ENCODE measurements around the gene ATP6V0B.

ATP6V0B gene

DNA sequence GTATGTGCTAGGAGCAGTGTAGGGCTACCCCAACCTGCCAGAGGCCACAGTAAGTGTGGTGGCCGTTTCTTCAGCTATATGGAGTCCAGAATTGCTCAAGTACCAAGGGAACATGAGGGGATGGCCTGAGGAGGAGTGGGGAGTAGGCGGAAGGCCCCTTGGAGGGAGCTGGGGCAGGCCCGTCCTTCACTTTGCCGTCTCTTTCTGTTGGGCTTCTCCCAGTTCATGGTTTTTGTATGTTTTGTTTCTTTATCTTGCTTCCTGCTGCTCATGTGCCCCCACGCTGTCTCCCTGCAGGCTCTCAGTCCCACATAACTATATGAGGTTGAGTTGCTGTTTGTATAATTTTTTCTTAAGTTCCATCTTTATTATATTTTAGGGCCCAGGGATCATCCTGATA is 10.9 kb upstream of the ATP6V0B start:
- in situ Hi-C loops (cut with HindIII; ENCODE audit: low sequenced_read_pairs), result no loop called here

- in situ Hi-C loops (cut with HindIII; ENCODE audit: low sequenced_read_pairs), result no loop called here
Measured at GRCh38 chr1:43965316-43965715, 9.4 kb upstream of the ATP6V0B start.

- in situ Hi-C loops (cut with HindIII; ENCODE audit: low sequenced_read_pairs), result no loop called here
Measured at GRCh38 chr1:43968348-43968948, 6.3 kb upstream of the ATP6V0B start.

DNA sequence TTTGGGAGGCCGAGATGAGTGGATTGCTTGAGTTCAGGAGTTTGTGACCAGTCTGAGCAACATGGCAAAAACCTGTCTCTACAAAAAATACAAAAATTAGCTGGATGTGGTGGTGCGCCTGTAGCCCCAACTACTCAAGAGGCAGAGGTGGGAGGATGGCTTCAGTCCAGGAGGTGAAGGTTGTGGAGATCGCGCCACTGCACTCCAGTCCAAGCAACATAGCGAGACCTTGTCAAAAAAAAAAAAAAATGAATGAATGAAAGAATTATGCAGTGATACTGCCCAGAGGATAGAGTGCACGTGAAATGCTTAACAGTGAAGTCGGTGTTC is 5.4 kb upstream of the ATP6V0B start:
- in situ Hi-C loops (cut with HindIII; ENCODE audit: low sequenced_read_pairs), result no loop called here

GRCh38 chr1:43969746-43970466 is 4.9 kb upstream of the ATP6V0B start, which contains the start of gene DPH2:
DPH2 (plus strand) TSS chr1:43970010; CDS start chr1:43970176, 166 bp downstream.
- in situ Hi-C loops (cut with HindIII; ENCODE audit: low sequenced_read_pairs), result loop anchor here (5.0 kb wide), 2 partner anchors 33 to 57 kb away; no protein-coding TSS in a partner anchor

DNA sequence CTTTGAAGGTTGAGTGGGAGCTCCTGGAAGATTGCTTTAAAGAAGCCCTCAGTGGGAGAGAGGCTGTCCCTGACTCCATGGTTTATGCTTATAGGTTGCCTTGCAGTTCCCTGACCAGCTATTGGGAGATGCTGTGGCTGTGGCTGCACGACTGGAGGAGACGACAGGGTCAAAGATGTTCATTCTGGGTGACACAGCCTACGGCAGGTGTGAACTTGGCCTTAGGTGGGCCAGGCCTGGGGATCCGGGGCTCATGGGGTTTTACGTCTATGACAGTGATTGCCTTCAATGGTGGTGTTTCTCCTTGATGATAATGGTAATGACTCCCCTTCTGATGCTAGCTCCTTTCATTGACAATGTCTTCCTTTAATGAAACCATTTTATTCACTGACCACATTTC is 4.3 kb upstream of the ATP6V0B start:
- in situ Hi-C loops (cut with HindIII; ENCODE audit: low sequenced_read_pairs), result loop anchor here (5.0 kb wide), 2 partner anchors 33 to 57 kb away; no protein-coding TSS in a partner anchor

GRCh38 chr1:43970911-43971310 is 3.8 kb upstream of the ATP6V0B start:
- in situ Hi-C loops (cut with HindIII; ENCODE audit: low sequenced_read_pairs), result loop anchor here (5.0 kb wide), 2 partner anchors 34 to 56 kb away; no protein-coding TSS in a partner anchor

DNA sequence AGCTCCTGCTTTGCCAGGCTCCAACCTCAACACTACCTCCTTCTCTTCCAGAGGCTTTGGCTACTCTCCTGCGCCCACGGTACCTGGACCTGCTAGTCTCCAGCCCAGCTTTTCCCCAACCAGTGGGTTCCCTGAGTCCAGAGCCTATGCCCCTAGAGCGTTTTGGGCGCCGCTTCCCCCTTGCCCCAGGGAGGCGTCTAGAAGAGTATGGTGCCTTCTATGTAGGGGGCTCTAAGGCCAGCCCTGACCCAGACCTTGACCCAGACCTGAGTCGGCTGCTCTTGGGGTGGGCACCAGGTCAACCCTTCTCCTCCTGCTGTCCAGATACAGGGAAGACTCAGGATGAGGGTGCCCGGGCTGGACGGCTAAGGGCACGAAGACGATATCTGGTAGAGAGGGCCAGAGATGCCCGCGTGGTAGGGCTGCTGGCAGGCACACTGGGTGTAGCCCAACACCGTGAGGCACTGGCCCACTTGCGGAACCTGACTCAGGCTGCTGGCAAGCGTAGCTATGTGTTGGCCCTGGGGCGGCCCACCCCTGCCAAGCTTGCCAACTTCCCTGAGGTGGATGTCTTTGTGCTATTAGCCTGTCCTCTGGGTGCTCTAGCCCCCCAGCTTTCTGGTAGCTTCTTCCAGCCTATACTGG is 3.3 kb upstream of the ATP6V0B start:
- in situ Hi-C loops (cut with HindIII; ENCODE audit: low sequenced_read_pairs), result loop anchor here (5.0 kb wide), 2 partner anchors 34 to 56 kb away; no protein-coding TSS in a partner anchor

DNA sequence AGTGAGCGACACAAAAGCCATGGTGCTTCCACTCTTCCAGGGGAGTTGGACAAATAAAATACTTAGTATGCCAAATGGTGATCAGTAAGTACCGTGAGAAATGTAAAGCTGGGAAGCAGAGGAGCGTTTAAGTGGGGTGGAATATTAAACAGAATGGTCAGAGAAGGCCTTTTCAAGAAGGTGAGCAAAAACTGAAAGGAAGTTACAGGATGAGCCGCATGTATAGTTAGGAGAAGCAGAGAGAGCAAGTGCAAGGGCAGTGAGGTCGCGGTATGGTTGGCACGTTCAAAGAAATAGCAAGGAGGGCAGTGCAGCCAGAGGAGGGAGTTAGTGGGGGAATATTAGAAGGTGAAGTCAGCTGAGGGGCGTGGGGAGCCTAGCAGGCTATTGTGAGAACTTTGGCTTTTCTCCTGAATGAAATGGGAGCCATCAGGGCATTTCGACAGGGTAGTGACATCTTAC is 748 bp upstream of the ATP6V0B start:
- in situ Hi-C loops (cut with HindIII; ENCODE audit: low sequenced_read_pairs), result loop anchor here (5.0 kb wide), 2 partner anchors 37 to 53 kb away; no protein-coding TSS in a partner anchor

DNA sequence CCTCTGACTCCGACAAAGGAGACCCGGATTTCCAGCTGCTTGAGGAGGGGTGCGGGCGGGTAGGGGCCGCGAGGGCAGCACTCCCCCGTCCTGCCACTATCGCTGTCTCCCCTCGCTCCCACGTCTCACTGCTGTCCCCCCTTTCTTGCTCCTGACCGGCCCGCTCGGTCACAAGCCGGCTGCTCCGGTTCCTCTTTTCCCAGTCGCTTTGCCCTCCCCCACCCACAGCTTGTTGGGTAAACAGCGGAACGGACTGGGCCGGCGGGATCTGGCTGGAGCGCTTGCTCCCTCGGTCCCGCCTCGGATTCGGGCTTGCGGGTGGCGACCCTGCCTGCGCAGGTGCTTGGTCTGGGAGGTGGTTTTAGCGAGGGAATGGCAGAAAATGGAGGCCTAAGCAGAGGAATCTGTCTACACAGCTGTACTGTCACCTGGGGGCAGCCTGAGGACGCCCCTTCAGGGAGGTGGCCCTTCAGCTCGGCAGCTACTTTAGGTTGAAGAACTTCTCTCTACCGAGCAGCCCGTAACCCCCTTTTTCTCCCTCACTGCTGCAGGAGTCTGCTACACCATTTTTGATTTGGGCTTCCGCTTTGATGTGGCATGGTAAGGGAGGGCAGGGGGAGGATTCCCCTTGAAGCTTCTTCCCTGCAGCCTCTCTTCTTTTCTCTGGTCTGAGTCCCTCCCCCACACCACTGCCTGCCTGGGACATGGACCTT is 645 bp downstream of the ATP6V0B start:
- in situ Hi-C loops (cut with HindIII; ENCODE audit: low sequenced_read_pairs), result no loop called here

DNA sequence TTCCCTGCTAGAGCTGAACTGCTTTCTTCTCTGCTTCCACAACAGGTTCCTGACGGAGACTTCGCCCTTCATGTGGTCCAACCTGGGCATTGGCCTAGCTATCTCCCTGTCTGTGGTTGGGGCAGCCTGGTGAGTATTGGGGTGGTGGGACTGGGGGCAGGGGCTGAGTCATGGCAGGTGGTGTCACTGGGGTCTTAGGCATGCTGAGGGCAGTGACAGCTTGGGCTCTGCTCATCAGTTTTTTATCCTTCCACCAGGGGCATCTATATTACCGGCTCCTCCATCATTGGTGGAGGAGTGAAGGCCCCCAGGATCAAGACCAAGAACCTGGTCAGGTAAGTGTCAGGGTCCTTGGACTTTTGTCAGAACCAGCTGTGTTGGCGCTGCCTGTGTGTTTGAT is 1.3 kb downstream of the ATP6V0B start:
- in situ Hi-C loops (cut with HindIII; ENCODE audit: low sequenced_read_pairs), result no loop called here

GRCh38 chr1:43976890-43977289 is 2.1 kb downstream of the ATP6V0B start:
- in situ Hi-C loops (cut with HindIII; ENCODE audit: low sequenced_read_pairs), result no loop called here

DNA sequence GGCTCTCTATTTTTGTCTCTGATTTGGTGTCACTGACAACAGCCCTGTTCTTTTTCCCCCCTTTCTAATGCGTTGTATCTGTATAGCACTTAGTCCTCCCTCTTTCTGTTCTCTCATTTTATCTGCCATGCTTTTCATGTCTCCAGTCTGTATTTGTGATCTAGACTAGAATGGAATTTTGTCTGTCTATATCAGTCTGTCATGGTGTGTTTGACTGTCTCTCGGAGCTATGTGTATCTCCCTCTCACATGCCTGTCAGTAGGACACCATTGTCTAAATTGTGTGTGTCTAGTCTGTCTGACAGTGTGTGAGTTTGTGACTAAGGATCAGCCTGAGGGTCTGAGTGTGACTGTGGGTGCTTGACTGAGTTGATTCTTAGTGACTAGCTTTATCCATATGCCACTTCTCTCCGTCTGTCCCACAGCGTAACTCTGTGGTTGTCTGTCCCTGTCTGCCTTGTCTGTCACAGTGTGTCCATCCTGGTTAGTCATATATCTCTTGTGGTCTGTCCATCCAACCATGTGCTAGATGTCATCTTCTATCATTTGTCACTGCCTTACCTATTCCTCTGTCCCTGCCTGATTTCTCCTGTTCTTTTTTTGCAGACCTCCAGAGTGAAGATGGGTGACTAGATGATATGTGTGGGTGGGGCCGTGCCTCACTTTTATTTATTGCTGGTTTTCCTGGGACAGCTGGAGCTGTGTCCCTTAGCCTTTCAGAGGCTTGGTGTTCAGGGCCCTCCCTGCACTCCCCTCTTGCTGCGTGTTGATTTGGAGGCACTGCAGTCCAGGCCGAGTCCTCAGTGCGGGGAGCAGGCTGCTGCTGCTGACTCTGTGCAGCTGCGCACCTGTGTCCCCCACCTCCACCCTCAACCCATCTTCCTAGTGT is 2.9 kb downstream of the ATP6V0B start:
- in situ Hi-C loops (cut with HindIII; ENCODE audit: low sequenced_read_pairs), result no loop called here

GRCh38 chr1:43978264-43978550 is 3.4 kb downstream of the ATP6V0B start:
- in situ Hi-C loops (cut with HindIII; ENCODE audit: low sequenced_read_pairs), result no loop called here

- in situ Hi-C loops (cut with HindIII; ENCODE audit: low sequenced_read_pairs), result no loop called here
Measured at GRCh38 chr1:43978551-43979260, 3.9 kb downstream of the ATP6V0B start, which contains the start of gene B4GALT2. B4GALT2 (plus strand) TSS chr1:43979210; CDS start chr1:43981161, 1,951 bp downstream.

DNA sequence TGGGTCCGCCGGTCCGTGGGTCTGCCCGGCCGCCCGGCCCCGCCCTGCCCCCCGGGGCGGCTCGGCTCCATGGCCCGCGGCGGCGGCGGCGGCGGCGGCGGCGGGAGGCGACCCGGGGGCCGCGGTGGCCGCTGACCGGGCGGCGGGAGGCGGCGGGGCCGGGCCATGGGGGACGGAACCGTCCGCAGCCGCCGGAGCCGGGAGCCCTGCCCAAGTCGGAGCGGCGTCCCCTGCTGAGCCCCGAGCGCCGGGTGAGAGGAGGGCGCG is 4.4 kb downstream of the ATP6V0B start:
- in situ Hi-C loops (cut with HindIII; ENCODE audit: low sequenced_read_pairs), result no loop called here

- in situ Hi-C loops (cut with HindIII; ENCODE audit: low sequenced_read_pairs), result no loop called here
Measured at GRCh38 chr1:43979528-43980254, 4.9 kb downstream of the ATP6V0B start.

- in situ Hi-C loops (cut with HindIII; ENCODE audit: low sequenced_read_pairs), result no loop called here
Measured at GRCh38 chr1:43980255-43981134, 5.7 kb downstream of the ATP6V0B start.

Data from endothelial cell of hepatic sinusoid (primary cell).